A172 (cell line): ENCODE measurements around the gene RPS8. TPM values are rescaled to one million over a fixed set of nuclear protein-coding genes. Genes with fewer than 3 reads are reported as not detected.
"Not testable (repeated sequence)": the region's sequence is repeated elsewhere in the genome, so short reads cannot be mapped to it uniquely, and the experiment has no call there.

Experiments used
- DNase-seq: peaks from one replicate; pipeline ENCODE4 v3.0.0-alpha.2; 2015; ENCODE audit warnings: low spot score
- total RNA-seq: library from RNA; depleted of rRNA; stranded (reverse); fragments of >200 nt; shearing (Covaris generic); gene quantifications from 2 replicates; pipeline ENCODE4 v1.2.3, GENCODE V29; 2014

Gene RPS8
- total RNA-seq, 1 experiment from 2014 or later: 1,717 TPM

- DNase-seq: no peak
Observed at GRCh38 chr1:44803062-44803311, 27.6 kb downstream of the RPS8 start.

DNA sequence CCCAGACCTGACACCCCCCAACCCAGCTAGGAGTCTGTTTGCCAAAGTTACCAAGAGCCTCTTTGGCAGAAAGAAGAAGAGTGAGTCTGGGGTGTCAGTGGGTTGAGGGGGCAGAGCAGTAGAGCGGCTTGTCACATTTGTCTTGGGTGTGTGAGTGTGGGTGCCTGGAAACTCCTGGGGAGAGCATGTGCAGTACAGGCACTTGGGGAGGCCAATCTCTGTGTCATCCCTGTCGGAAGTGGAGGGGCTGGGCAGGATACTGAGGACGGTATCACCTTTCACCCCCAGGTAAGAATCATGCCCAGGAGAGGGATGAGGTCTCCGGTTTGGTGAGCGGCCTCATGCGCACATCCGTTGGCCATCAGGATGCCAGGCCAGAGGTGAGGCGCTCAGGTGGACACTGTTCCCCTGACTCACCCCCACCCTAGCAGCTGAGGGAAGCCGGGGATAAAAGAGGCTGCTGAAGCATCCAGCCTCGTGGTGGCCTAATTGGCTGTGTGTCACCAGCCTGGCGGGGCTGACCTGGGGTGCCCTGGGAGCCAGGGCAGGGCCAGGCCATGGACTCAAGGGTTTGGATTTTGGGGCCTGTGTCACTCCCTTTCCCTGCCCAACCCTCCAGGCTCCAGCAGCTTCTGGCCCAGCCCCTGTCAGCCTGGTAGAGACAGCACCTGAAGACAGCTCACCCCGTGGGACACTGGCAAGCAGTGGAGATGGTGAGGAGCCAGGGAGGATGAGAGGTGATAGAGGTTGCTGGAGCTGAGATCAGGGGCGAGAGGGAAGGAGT is 28.2 kb downstream of the RPS8 start:
- DNase-seq: no peak

GRCh38 chr1:44805311-44806024 is 30.1 kb downstream of the RPS8 start:
- DNase-seq: no peak

GRCh38 chr1:44806025-44806703 is 30.8 kb downstream of the RPS8 start:
- DNase-seq: no peak

- no peak for DNase-seq
Observed at GRCh38 chr1:44806704-44807363, 31.5 kb downstream of the RPS8 start, which contains the start of gene DYNLT4. DYNLT4 (minus strand) TSS chr1:44807351; CDS start chr1:44806668, 683 bp downstream.

GRCh38 chr1:44807364-44808062 is 32.2 kb downstream of the RPS8 start:
- peak; percentile 99 for DNase-seq

DNA sequence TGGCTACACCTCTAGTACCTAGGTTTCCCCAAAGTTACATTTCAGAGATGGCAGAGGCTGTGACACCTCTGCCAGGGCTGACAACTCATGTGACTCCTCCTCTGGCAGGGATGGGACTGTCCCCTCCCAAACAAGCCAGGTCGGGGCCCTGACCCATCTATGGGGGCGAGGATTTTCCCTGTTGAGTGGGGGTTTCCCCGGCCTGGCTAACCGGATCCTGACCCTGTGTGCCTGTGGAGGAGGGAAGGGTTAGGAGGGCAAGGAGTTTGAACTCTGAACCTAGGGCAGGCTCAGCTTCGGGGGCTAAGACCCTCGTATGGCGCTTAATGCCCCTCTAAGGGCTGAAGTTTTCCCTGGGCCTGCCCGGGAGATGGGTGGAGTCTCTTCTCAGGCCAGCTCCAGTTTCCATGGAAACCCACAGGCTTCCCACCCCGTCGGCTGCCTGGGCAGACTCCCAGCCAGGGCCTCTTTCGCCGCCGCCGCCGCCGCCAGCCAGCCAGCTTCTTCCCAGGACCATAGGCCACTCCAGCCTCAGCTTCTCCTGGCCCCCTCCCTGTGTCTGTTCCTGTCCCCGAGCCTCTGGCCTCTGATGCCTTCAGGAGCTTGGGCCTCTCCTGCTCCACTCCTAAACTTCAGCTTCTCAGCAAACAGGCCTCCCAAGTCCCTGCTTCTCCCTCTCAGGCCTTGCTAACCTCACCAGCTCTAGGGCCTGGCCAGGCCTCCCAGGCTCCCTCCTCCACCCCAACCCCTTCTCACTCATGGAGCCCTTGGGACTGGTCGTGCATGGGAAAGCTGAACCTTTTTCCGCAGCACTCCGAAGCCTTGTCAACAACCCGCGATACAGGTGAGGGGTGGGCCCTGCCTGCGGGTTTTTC is 33.0 kb downstream of the RPS8 start, which contains the start of gene BTBD19:
Gene BTBD19, plus strand, starts transcription at position 461 of the 875 bp plus-strand sequence. Its CDS starts 298 bp downstream, at position 759.
- DNase-seq: peak; percentile 79

GRCh38 chr1:44808938-44809917 is 33.9 kb downstream of the RPS8 start:
- DNase-seq: peak; percentile 35

DNA sequence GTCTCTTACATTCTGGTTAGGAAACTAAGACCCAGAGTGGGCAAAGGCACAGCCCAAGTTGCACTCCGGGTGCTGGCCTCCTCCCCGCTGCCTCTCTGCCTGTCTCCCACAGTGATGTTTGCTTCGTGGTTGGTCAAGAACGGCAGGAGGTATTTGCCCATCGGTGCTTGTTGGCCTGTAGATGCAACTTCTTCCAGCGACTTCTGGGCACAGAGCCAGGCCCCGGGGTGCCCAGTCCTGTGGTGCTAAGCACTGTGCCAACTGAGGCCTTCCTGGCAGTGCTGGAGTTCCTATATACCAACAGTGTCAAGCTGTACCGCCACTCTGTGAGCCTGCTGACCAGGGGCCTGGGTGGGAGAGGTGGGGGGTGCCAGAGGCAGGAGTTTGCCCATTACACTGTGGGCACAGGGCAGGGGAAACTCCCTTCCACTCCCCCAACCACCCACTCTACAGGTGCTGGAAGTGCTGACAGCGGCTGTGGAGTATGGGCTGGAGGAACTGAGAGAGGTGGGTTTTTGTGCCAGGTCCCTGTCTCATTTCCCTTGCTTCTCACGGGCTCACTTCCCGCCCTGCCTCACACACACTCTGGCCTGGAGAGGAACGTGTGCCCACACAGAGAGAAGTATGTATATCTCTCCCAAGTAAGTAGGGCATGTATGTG is 34.9 kb downstream of the RPS8 start:
- peak; percentile 49 for DNase-seq

- not testable (repeated sequence) for DNase-seq
Observed at GRCh38 chr1:44810762-44811105, 35.4 kb downstream of the RPS8 start.

DNA sequence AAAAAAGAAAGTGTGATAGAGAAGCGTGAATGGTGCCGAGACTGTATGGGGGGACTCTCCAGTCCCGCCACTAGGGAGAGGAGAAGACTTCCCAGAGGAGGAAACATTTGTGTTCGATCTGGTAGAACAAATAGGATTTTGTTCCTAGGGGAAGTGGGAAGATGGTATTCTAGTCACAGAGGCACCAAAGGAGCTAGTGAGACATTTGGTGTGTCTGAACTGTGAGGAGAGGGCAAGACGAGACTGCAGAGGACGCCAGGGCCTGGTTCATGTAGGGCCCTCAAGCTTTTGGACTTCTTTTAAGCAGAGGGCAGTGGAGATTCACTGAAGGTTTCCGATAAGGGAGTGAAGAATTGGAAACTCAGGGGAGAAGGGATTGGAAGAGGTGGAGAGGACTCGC is 35.9 kb downstream of the RPS8 start:
- DNase-seq: no peak

- DNase-seq: no peak
Observed at GRCh38 chr1:44812822-44813543, 37.6 kb downstream of the RPS8 start.

- DNase-seq: not testable (repeated sequence)
Observed at GRCh38 chr1:44815926-44816325, 40.6 kb downstream of the RPS8 start.

- DNase-seq: no peak
Observed at GRCh38 chr1:44817307-44817706, 42.0 kb downstream of the RPS8 start.

- DNase-seq: no peak
Observed at GRCh38 chr1:44817771-44818495, 42.6 kb downstream of the RPS8 start.

GRCh38 chr1:44819196-44819607 is 43.9 kb downstream of the RPS8 start:
- no peak for DNase-seq

GRCh38 chr1:44819608-44820327 is 44.4 kb downstream of the RPS8 start:
- peak; percentile 77 for DNase-seq
